Thyroid gland (tissue), 4 donors: ENCODE data around the gene NXT1. TPM values are rescaled to one million over a fixed set of nuclear protein-coding genes. Genes with fewer than 3 reads are reported as not detected.

Experiments
- DNase-seq, 2 donors: peaks; one replicate each; pipeline ENCODE4 v3.0.0-alpha.2; 2019
- H3K27ac ChIP-seq, 3 donors: fragments of 200-600 bp; sonication (generic); 1 replicate in 2 of 3; 2 replicates in 1 of 3; pipeline ENCODE4 v1.5.1; 2016 to 2019; ENCODE audit warnings: mild to moderate bottlenecking in 1 of 3, moderate library complexity in 1 of 3
- H3K27me3 ChIP-seq: fragments of 200-600 bp; sonication (generic); one replicate; pipeline ENCODE4 v1.5.1; 2019
- H3K36me3 ChIP-seq, 2 donors: fragments of 200-600 bp; sonication (generic); one replicate each; pipeline ENCODE4 v1.5.1; 2016 to 2019
- H3K4me1 ChIP-seq, 2 donors: fragments of 200-600 bp; sonication (generic); one replicate each; pipeline ENCODE4 v1.5.1; 2017 to 2019
- H3K4me3 ChIP-seq, 3 donors: fragments of 200-600 bp; sonication (generic); replicated peaks in 1 of 3; 1 replicate in 2 of 3; 2 replicates in 1 of 3; pipeline ENCODE4 v1.5.1; 2016; ENCODE audit warnings: mild to moderate bottlenecking in 1 of 3
- H3K9me3 ChIP-seq: fragments of 200-600 bp; sonication (generic); one replicate; pipeline ENCODE4 v1.5.1; 2017
- CTCF ChIP-seq, 6 experiments: fragments of 200-600 bp in 3 of 6; fragments of 450-650 bp in 3 of 6; sonication (generic) in 3 of 6; IDR thresholded peaks; one replicate each; pipeline ENCODE4 v1.5.1; 2016 to 2019; ENCODE audit warnings: antibody characterized with exemption in 6 of 6, mild to moderate bottlenecking in 2 of 6, inconsistent platforms in 1 of 6, moderate library complexity in 1 of 6
- POLR2A ChIP-seq, 2 donors: fragments of 450-650 bp; IDR thresholded peaks; one replicate each; pipeline ENCODE4 v1.6.1; 2017; ENCODE audit warnings: antibody characterized with exemption in 2 of 2, mild to moderate bottlenecking in 2 of 2, moderate library complexity in 1 of 2
- WGBS, 2 donors: methylation state at CpG; one replicate each; pipeline ENCODE4 v1.1.5; 2017; 5-methylcytosine and 5-hydroxymethylcytosine counted together
- intact Hi-C: fragments of 100-400 bp; cut with DNase I; formaldehyde crosslinking; loops from one replicate; pipeline ENCODE4 v1.15.1; 2023
- total RNA-seq, 4 donors: library from RNA; depleted of rRNA; stranded (reverse); fragments of >200 nt; gene quantifications; one replicate each; pipeline ENCODE4 v1.2.3, GENCODE V29; 2016

Gene NXT1
- total RNA-seq, 4 donors from 2014 or later: 27.2 to 50.8 (median 37.2) TPM

- Histone ChIP-seq H3K4me3 (no peak overlapping the region), H3K27ac (no peak overlapping the region), H3K9me3 (no peaks in the 10 kb centered on the region), H3K4me1 (no peaks in the 10 kb centered on the region), H3K36me3 (peaks cover 14 to 21% of the 10 kb centered on the region in 2 donors), H3K27me3 (no peaks in the 10 kb centered on the region)
- TF ChIP-seq CTCF (IDR thresholded peaks at IDR 0.05): no peak
- no peak for TF ChIP-seq POLR2A (IDR thresholded peaks at IDR 0.05)
- 89 to 93% methylated on average over 1 of the region's 1 CpG for WGBS, 2 donors
- intact Hi-C loops: no loop called here
- DNase-seq: no peak
Measured at GRCh38 chr20:23390091-23390774, 39.6 kb downstream of the NXT1 start.

GRCh38 chr20:23391707-23392310 is 41.2 kb downstream of the NXT1 start:
- H3K4me1 ChIP-seq: no peaks in the 10 kb centered on the region
- 93 to 96% methylated on average over 4 of the region's 4 CpGs for WGBS, 2 donors
- no peak for DNase-seq
- H3K27me3 ChIP-seq: no peaks in the 10 kb centered on the region
- TF ChIP-seq POLR2A (IDR thresholded peaks at IDR 0.05) (no peak), CTCF (IDR thresholded peaks at IDR 0.05) (no peak)
- intact Hi-C loops: no loop called here
- H3K36me3 ChIP-seq: peaks cover 14 to 21% of the 10 kb centered on the region in 2 donors
- no peaks in the 10 kb centered on the region for H3K9me3 ChIP-seq
- no peak overlapping the region for H3K27ac ChIP-seq
- H3K4me3 ChIP-seq: no peak overlapping the region

GRCh38 chr20:23393996-23394775 is 43.6 kb downstream of the NXT1 start:
- Histone ChIP-seq H3K9me3 (no peaks in the 10 kb centered on the region), H3K36me3 (peaks cover 14 to 21% of the 10 kb centered on the region in 2 donors), H3K27me3 (no peaks in the 10 kb centered on the region), H3K27ac (no peak overlapping the region), H3K4me3 (no peak overlapping the region), H3K4me1 (peaks cover 0 to 12% of the 10 kb centered on the region in 2 donors)
- TF ChIP-seq POLR2A (IDR thresholded peaks at IDR 0.05): no peak
- TF ChIP-seq CTCF (IDR thresholded peaks at IDR 0.05): no peak
- intact Hi-C loops: no loop called here
- WGBS, 2 donors: 95 to 97% methylated on average over 4 of the region's 4 CpGs
- DNase-seq: no peak

- DNase-seq: no peak
- H3K4me3 ChIP-seq: no peak overlapping the region
- 68 to 79% methylated on average over 6 of the region's 6 CpGs for whole genome bisulfite sequencing, 2 donors
- intact Hi-C loops: no loop called here
- H3K27me3 ChIP-seq: no peaks in the 10 kb centered on the region
- H3K9me3 ChIP-seq: no peaks in the 10 kb centered on the region
- TF ChIP-seq CTCF (IDR thresholded peaks at IDR 0.05) (no peak), POLR2A (IDR thresholded peaks at IDR 0.05) (no peak)
- peaks cover 0 to 12% of the 10 kb centered on the region in 2 donors for H3K4me1 ChIP-seq
- H3K27ac ChIP-seq: no peak overlapping the region
- peaks cover 14 to 20% of the 10 kb centered on the region in 2 donors for H3K36me3 ChIP-seq
Measured at GRCh38 chr20:23396950-23397627, 46.5 kb downstream of the NXT1 start.
